ENCODE results near the gene CYFIP2. TPM values are rescaled to one million over a fixed set of nuclear protein-coding genes. Genes with fewer than 3 reads are reported as not detected.
A peak's percentile ranks its signal among the peaks of the same experiment; 100 is the strongest.

The CYFIP2 gene
- total RNA-seq, 2 experiments from 2014 or later: 319 to 321 TPM

DNA sequence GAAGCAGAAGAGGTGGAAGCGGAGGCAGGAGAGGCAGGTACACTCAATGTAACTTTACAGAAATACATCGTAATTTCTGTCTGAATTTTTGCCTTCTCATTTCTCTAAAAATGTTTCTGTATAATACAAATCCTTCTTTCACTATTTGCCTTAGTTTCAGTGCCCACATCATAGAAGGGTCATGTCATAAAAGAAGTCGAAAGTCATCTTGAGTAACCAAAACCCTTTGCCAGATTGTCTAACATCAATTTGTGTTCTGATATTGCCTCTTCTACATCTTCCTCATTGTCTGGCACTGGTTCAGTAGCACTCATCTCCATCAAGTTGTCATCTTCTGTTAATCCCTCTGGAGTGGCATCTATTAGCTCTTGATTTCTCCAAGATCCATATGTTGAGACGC lies 6.2 kb upstream of the CYFIP2 start:
- H3K27ac Mint-ChIP-seq: no peak overlapping the region
- ChIA-PET POLR2A (interaction anchor here (0.7 to 1.3 kb wide), 3 partner anchors 10 to 34 kb away, joined by 3 to 4 read pairs (median 3); no protein-coding TSS in a partner anchor), CTCF (interaction anchor here (1.0 to 1.2 kb wide), 5 partner anchors 10 to 105 kb away, joined by 3 to 5 read pairs (median 3); no protein-coding TSS in a partner anchor)
- DNase-seq: no peak
- intact Hi-C loops (cut with micrococcal nuclease): loop anchor here (2.0 to 10.0 kb wide), 2 partner anchors 91 to 285 kb away; no protein-coding TSS in a partner anchor
- peaks cover 76% of the 10 kb centered on the region for H3K4me1 Mint-ChIP-seq (ENCODE audit: low read depth)
- H3K4me3 Mint-ChIP-seq: no peak overlapping the region
- H3K36me3 Mint-ChIP-seq: peaks cover 18% of the 10 kb centered on the region
- no peaks in the 10 kb centered on the region for H3K27me3 Mint-ChIP-seq
- peaks cover 2% of the 10 kb centered on the region for H3K9me3 Mint-ChIP-seq

DNA sequence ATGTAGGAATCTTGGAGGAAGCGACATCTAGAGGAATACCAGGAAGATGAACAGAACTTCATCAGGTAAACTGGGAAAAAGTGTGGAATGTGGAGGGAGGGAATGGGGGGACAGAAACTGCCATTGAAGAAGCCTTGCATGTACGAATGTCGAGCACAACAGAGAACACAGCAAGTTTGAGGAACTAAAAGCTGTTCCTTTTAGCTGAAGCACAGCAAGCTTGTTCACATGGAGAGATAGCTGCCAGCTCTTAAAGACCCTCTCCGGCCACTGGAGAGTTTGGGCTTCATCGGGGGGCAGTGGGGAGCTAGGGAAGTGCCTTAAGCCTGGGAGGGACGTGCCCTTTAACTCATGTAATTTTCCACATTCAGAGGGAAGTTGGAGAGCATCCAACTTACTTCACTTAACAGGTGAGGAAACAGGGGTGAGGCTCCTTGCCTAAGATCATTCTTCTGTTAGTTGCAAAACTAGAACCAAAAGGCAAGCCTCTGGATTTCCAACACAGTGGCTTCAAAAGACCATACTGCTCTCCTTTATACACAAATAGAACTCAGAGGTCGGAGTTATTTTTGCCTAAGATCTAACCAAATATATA lies 2.3 kb upstream of the CYFIP2 start:
- Mint-ChIP-seq H3K9me3 (peaks cover 2% of the 10 kb centered on the region), H3K36me3 (peaks cover 21% of the 10 kb centered on the region), H3K27ac (no peak overlapping the region), H3K4me3 (no peak overlapping the region), H3K27me3 (no peaks in the 10 kb centered on the region), H3K4me1 (ENCODE audit: low read depth) (peaks cover 69% of the 10 kb centered on the region)
- CTCF ChIA-PET: interaction anchor here (0.9 to 3.1 kb wide), 8 partner anchors 11 to 114 kb away, joined by 3 to 11 read pairs (median 4); no protein-coding TSS in a partner anchor
- POLR2A ChIA-PET: interaction anchor here (0.5 to 3.6 kb wide), 4 partner anchors 9 to 333 kb away, joined by 3 to 18 read pairs (median 9); no protein-coding TSS in a partner anchor
- intact Hi-C loops (cut with micrococcal nuclease): no loop called here
- no peak for DNase-seq

GRCh38 chr5:157266286-157267007 lies 524 bp downstream of the CYFIP2 start:
- peak; percentile 69 for DNase-seq
- ChIA-PET POLR2A (interaction anchor here (0.6 to 3.6 kb wide), 12 partner anchors 9 to 109 kb away, joined by 3 to 18 read pairs (median 4); partner anchors contain the start of gene ITK), CTCF (interaction anchor here (0.6 to 4.8 kb wide), 6 partner anchors 12 to 117 kb away, joined by 3 to 28 read pairs (median 5); no protein-coding TSS in a partner anchor)
- Mint-ChIP-seq H3K27ac (peak overlapping the region; percentile 89), H3K27me3 (no peaks in the 10 kb centered on the region), H3K4me3 (peak overlapping the region; percentile 96), H3K4me1 (ENCODE audit: low read depth) (peaks cover 70% of the 10 kb centered on the region), H3K9me3 (peaks cover 1% of the 10 kb centered on the region), H3K36me3 (peaks cover 37% of the 10 kb centered on the region)
- intact Hi-C loops (cut with micrococcal nuclease): loop anchor here (5.0 kb wide), 1 partner anchor 466 kb away; the partner anchor contains the start of gene THG1L

GRCh38 chr5:157267025-157267424 lies 1.1 kb downstream of the CYFIP2 start:
- peaks cover 41% of the 10 kb centered on the region for H3K36me3 Mint-ChIP-seq
- H3K4me3 Mint-ChIP-seq: peak overlapping the region; percentile 96
- no peaks in the 10 kb centered on the region for H3K9me3 Mint-ChIP-seq
- ChIA-PET POLR2A (interaction anchor here (0.9 to 2.5 kb wide), 13 partner anchors 10 to 124 kb away, joined by 3 to 8 read pairs (median 4); partner anchors contain the start of genes ITK and MED7), CTCF (interaction anchor here (0.8 to 4.8 kb wide), 8 partner anchors 12 to 124 kb away, joined by 3 to 28 read pairs (median 6); no protein-coding TSS in a partner anchor)
- DNase-seq: peak; percentile 18
- intact Hi-C loops (cut with micrococcal nuclease): loop anchor here (5.0 kb wide), 1 partner anchor 465 kb away; the partner anchor contains the start of gene THG1L
- H3K27me3 Mint-ChIP-seq: no peaks in the 10 kb centered on the region
- peaks cover 75% of the 10 kb centered on the region for H3K4me1 Mint-ChIP-seq (ENCODE audit: low read depth)
- peak overlapping the region; percentile 89 for H3K27ac Mint-ChIP-seq

DNA sequence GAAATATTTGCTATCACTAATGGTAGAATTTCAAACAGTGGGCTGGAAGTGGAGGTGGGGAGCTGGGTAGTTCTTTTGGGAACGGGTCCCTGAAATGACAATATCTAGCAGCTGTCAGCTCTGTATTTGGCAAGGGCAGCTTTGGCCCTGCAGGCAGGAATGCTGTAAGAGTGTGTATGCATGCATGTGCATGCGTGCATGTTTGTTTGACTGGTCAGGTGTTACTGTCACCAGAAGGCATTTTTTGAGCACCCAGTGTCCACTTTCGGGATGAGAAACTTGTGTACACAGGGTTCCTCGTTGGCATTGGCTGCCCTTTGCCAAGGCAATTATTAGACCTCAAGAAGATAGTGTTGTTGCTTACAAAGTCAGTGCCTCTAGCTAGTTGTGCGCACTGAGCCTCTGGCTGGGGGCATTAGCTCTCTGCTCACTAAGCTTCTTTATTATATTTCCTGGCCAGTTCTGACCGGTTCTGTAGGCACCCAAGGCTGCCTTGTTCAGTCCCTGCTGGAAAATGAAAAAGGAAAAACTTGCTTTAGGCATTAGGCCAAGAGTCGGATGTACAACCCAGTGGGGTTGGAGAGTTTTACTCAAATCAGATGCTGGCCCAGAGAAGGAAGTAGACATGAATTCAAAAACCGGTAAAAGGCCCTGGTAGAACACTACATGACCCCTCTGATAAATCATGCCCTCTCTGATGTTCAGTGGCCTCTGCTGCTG lies 2.0 kb downstream of the CYFIP2 start:
- peak; percentile 18 for DNase-seq
- peak overlapping the region; percentile 96 for H3K4me3 Mint-ChIP-seq
- H3K9me3 Mint-ChIP-seq: no peaks in the 10 kb centered on the region
- H3K36me3 Mint-ChIP-seq: peaks cover 42% of the 10 kb centered on the region
- CTCF ChIA-PET: interaction anchor here (0.8 to 4.8 kb wide), 6 partner anchors 11 to 125 kb away, joined by 3 to 28 read pairs (median 7); no protein-coding TSS in a partner anchor
- H3K27ac Mint-ChIP-seq: peak overlapping the region; percentile 89
- no peaks in the 10 kb centered on the region for H3K27me3 Mint-ChIP-seq
- POLR2A ChIA-PET: interaction anchor here (0.6 to 2.5 kb wide), 10 partner anchors 11 to 125 kb away, joined by 3 to 8 read pairs (median 5); partner anchors contain the start of gene MED7
- intact Hi-C loops (cut with micrococcal nuclease): loop anchor here (5.0 kb wide), 1 partner anchor 464 kb away; the partner anchor contains the start of gene THG1L
- peaks cover 80% of the 10 kb centered on the region for H3K4me1 Mint-ChIP-seq (ENCODE audit: low read depth)

DNA sequence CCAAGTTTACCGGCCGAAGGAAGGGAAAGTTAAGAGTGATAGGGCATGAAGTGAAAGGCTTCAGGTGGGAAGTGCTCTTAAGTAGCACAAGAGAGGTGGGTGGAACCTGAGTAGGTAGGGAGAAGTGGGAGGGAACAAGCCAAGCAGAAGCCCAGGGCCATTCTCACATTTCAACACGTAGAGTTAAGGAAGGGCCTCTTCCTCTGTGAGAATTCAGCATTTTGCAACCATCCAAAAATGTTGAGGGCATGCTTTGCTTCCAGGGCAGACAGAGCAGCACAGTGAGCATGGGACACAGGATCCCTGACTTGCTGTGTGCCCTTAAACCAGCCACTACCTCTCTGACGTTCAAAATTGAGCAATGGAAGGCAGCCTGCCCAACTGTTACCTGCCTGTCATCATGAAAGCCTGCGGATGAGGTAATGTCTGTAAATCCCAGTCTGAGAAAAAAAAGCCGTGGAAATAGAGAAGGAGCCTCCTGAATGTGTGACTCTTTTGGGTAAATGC lies 3.3 kb downstream of the CYFIP2 start:
- Mint-ChIP-seq H3K27me3 (no peaks in the 10 kb centered on the region), H3K36me3 (peaks cover 42% of the 10 kb centered on the region), H3K27ac (peak overlapping the region; percentile 89), H3K4me3 (peak overlapping the region; percentile 71), H3K9me3 (no peaks in the 10 kb centered on the region), H3K4me1 (ENCODE audit: low read depth) (peaks cover 83% of the 10 kb centered on the region)
- CTCF ChIA-PET: interaction anchor here (4.8 kb wide), 1 partner anchor 15 kb away, joined by 28 read pairs; no protein-coding TSS in a partner anchor
- POLR2A ChIA-PET: interaction anchor here (0.6 to 1.1 kb wide), 4 partner anchors 21 to 87 kb away, joined by 3 read pairs; no protein-coding TSS in a partner anchor
- intact Hi-C loops (cut with micrococcal nuclease): loop anchor here (5.0 kb wide), 1 partner anchor 463 kb away; the partner anchor contains the start of gene THG1L
- peak; percentile 43 for DNase-seq

DNA sequence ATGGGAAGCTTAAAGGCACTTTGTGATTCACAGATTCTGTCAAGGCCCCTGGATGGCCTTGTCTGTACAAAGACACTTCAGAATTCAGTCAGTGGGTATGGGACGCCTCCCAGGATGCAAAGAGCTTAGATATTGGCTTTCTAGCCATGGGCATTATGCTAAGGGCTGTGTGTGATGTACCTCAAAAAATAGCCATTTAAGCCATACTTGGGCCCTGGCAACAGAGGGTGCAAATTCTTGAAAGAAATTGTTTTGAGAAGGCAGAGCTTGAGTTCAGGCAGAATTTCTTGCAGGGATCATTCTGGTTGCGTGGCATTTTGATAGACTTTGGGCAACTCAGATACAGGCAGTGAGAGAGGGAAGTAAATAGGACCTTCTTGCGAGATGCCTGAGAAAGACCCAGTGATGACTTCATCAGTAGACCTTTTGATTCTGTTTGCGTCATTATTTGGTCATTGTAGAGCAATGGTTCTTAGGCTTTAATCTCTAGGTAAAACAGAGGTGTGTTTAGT lies 3.9 kb downstream of the CYFIP2 start:
- ChIA-PET POLR2A (interaction anchor here (0.6 to 1.1 kb wide), 4 partner anchors 20 to 88 kb away, joined by 3 read pairs; no protein-coding TSS in a partner anchor), CTCF (no interaction called here)
- peaks cover 42% of the 10 kb centered on the region for H3K36me3 Mint-ChIP-seq
- peak; percentile 65 for DNase-seq
- peaks cover 82% of the 10 kb centered on the region for H3K4me1 Mint-ChIP-seq (ENCODE audit: low read depth)
- intact Hi-C loops (cut with micrococcal nuclease): loop anchor here (5.0 kb wide), 3 partner anchors 348 to 1937 kb away; partner anchors contain the start of genes RNF145 and THG1L
- peak overlapping the region; percentile 71 for H3K4me3 Mint-ChIP-seq
- peak overlapping the region; percentile 89 for H3K27ac Mint-ChIP-seq
- H3K9me3 Mint-ChIP-seq: no peaks in the 10 kb centered on the region
- no peaks in the 10 kb centered on the region for H3K27me3 Mint-ChIP-seq

DNA sequence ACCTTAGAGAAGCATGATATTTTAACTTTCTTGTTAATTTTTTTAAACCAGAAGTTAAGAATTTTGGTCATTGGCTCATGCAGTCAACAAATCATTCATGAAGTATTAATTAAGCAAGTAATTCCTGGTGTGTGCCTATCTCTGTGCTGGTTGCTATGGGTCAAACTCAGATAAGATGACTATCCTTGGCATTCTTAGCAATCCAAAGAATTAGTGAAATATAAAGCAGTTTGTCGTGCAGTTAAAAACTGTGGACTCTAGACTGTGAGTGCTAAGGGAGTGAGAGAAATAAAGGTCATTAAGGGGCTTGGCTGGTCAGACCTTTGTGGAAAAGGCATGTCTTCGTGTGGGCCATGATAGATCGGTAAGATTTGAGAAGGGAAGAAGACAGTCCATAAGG lies 4.8 kb downstream of the CYFIP2 start:
- intact Hi-C loops (cut with micrococcal nuclease): loop anchor here (1.0 to 5.0 kb wide), 6 partner anchors 17 to 1937 kb away; partner anchors contain the start of gene RNF145
- no peaks in the 10 kb centered on the region for H3K9me3 Mint-ChIP-seq
- ChIA-PET CTCF (no interaction called here), POLR2A (interaction anchor here (2.1 kb wide), 1 partner anchor 67 kb away, joined by 6 read pairs; no protein-coding TSS in a partner anchor)
- peak overlapping the region; percentile 97 for H3K27ac Mint-ChIP-seq
- H3K36me3 Mint-ChIP-seq: peaks cover 42% of the 10 kb centered on the region
- H3K27me3 Mint-ChIP-seq: no peaks in the 10 kb centered on the region
- H3K4me3 Mint-ChIP-seq: peak overlapping the region; percentile 69
- H3K4me1 Mint-ChIP-seq (ENCODE audit: low read depth): peaks cover 80% of the 10 kb centered on the region
- no peak for DNase-seq

DNA sequence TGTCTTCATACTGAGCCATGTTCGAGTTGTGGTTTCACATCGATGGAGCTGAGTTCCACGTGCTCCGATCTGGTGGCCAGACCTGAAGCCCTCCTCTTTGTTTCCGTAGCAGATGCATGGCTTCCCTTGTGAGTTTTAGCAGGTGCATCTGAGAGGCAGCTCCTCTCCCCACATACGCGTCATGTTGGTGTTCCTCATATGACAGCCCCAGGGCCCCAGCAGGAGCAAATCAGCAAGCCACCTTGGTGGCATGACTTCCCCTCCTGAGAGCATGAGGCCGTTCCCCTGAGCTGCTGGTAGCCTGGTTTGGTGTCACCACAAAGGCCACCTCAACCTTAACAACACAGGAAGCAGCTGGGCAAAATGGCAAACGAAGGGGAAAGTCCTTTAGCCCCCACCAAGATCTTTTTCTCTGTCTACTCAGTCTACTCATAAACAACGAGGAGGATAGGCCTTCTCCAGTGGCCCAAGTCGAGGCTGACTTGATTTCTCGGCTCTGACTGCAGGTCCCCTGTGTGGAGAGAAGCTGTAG lies 5.9 kb downstream of the CYFIP2 start:
- peak; percentile 94 for DNase-seq
- intact Hi-C loops (cut with micrococcal nuclease): loop anchor here (1.0 to 5.0 kb wide), 9 partner anchors 19 to 1935 kb away; partner anchors contain the start of gene RNF145

GRCh38 chr5:157273131-157273556 lies 7.2 kb downstream of the CYFIP2 start:
- ChIA-PET CTCF (interaction anchor here (1.0 to 3.5 kb wide), 12 partner anchors 8 to 458 kb away, joined by 4 to 25 read pairs (median 6); partner anchors contain the start of genes MED7 and THG1L), POLR2A (interaction anchor here (0.6 to 3.3 kb wide), 22 partner anchors 10 to 1935 kb away, joined by 3 to 25 read pairs (median 6); partner anchors contain the start of genes ITK and MED7)
- peak; percentile 60 for DNase-seq
- Mint-ChIP-seq H3K9me3 (no peaks in the 10 kb centered on the region), H3K4me1 (ENCODE audit: low read depth) (peaks cover 80% of the 10 kb centered on the region), H3K36me3 (peaks cover 26% of the 10 kb centered on the region), H3K27me3 (no peaks in the 10 kb centered on the region), H3K27ac (peak overlapping the region; percentile 97), H3K4me3 (peak overlapping the region; percentile 74)
- intact Hi-C loops (cut with micrococcal nuclease): loop anchor here (1.0 to 5.0 kb wide), 6 partner anchors 8 to 1934 kb away; partner anchors contain the start of gene RNF145

More for the DNA sequence above, 5.9 kb downstream of the CYFIP2 start:
- peaks cover 39% of the 10 kb centered on the region for H3K36me3 Mint-ChIP-seq
- peak overlapping the region; percentile 97 for H3K27ac Mint-ChIP-seq
- peaks cover 86% of the 10 kb centered on the region for H3K4me1 Mint-ChIP-seq (ENCODE audit: low read depth)
- no peaks in the 10 kb centered on the region for H3K27me3 Mint-ChIP-seq
- H3K4me3 Mint-ChIP-seq: peak overlapping the region; percentile 69
- CTCF ChIA-PET: interaction anchor here (0.8 to 3.5 kb wide), 10 partner anchors 9 to 460 kb away, joined by 3 to 25 read pairs (median 6); partner anchors contain the start of genes MED7 and THG1L
- no peaks in the 10 kb centered on the region for H3K9me3 Mint-ChIP-seq
- POLR2A ChIA-PET: interaction anchor here (0.8 to 3.3 kb wide), 24 partner anchors 8 to 129 kb away, joined by 3 to 25 read pairs (median 6); partner anchors contain the start of genes ITK and MED7

All from activated CD4-positive, alpha-beta memory T cell treated with anti-CD3 and anti-CD28 coated beads for 36 hours (primary cell).